Colonic mucosa (tissue), 4 donors: ENCODE measurements around the gene PKP1. TPM values are rescaled to one million over a fixed set of nuclear protein-coding genes. Genes with fewer than 3 reads are reported as not detected.
A peak's percentile ranks its signal among the peaks of the same experiment; 100 is the strongest.

Experiments used
- DNase-seq: peaks from one replicate; pipeline ENCODE4 v3.0.0-alpha.2; 2020
- H3K27ac ChIP-seq: fragments of 200-600 bp; one replicate; pipeline ENCODE4 v1.8.0; 2021
- H3K27me3 ChIP-seq: fragments of 200-600 bp; one replicate; pipeline ENCODE4 v1.8.0; 2021
- H3K36me3 ChIP-seq: fragments of 200-600 bp; one replicate; pipeline ENCODE4 v1.8.0; 2021
- H3K4me1 ChIP-seq: fragments of 200-600 bp; one replicate; pipeline ENCODE4 v1.8.0; 2021; ENCODE audit warnings: mild to moderate bottlenecking
- H3K4me3 ChIP-seq: fragments of 200-600 bp; one replicate; pipeline ENCODE4 v1.8.0; 2021
- H3K9ac ChIP-seq, 2 donors: one replicate each; pipeline ENCODE4 v1.7.0; 2013; ENCODE audit warnings: control low read depth in 2 of 2, low read depth in 2 of 2, low read length in 2 of 2
- H3K9me3 ChIP-seq: fragments of 200-600 bp; one replicate; pipeline ENCODE4 v1.8.0; 2021
- intact Hi-C: fragments of 100-400 bp; cut with DNase I; formaldehyde crosslinking; loops from one replicate; pipeline ENCODE4 v1.14.1; 2022
- total RNA-seq, 2 donors: library from RNA; stranded (reverse); fragmentation: NEBNext Ultra II Directional in 1 of 2; extraction: Animal tissue kit (Norgen Biotek cat#: 25700) in 1 of 2; gene quantifications; one replicate each; pipeline ENCODE4 v1.2.1, GENCODE V29; 2021
- TF ChIP-seq, protein P1 (sequence below): fragments of 200-600 bp; IDR thresholded peaks from one replicate; pipeline ENCODE4 v1.8.0; 2022; ENCODE audit warnings: antibody characterized with exemption, mild to moderate bottlenecking
- donor health status: healthy.
- donor health status: DM: no; HTN: no; CAD: no.
- donor health status: DM: no; HTN: no; CAD: no.

Gene PKP1
- total RNA-seq, 2 donors from 2014 or later = 0.54 to 0.74 TPM

DNA sequence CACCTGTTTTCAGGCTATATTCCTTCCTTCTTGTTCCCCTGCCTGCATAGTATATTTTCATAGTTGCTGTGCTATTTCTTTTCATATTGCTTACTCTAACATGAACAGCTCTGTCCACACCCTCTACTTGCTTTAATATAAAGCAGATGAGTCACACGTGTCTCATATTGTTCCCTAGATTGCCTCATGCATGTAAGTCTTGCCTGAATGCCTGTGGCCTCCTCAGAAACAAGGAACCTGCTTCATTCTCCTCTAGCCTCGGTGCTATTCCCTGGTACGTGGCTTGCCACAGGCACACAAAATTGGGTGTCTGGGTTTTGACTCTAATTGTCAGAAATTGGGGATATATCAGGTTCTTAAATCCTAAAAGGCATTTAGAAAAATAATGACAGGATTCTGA, 16.5 kb upstream of the PKP1 start:
- peak; percentile 16 for DNase-seq
- no peaks in the 10 kb centered on the region for H3K9me3 ChIP-seq
- TF ChIP-seq, protein P1, sequence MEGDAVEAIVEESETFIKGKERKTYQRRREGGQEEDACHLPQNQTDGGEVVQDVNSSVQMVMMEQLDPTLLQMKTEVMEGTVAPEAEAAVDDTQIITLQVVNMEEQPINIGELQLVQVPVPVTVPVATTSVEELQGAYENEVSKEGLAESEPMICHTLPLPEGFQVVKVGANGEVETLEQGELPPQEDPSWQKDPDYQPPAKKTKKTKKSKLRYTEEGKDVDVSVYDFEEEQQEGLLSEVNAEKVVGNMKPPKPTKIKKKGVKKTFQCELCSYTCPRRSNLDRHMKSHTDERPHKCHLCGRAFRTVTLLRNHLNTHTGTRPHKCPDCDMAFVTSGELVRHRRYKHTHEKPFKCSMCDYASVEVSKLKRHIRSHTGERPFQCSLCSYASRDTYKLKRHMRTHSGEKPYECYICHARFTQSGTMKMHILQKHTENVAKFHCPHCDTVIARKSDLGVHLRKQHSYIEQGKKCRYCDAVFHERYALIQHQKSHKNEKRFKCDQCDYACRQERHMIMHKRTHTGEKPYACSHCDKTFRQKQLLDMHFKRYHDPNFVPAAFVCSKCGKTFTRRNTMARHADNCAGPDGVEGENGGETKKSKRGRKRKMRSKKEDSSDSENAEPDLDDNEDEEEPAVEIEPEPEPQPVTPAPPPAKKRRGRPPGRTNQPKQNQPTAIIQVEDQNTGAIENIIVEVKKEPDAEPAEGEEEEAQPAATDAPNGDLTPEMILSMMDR = no peak
- no peaks in the 10 kb centered on the region for H3K4me1 ChIP-seq
- no peaks in the 10 kb centered on the region for H3K36me3 ChIP-seq
- H3K9ac ChIP-seq = no peak overlapping the region
- no peak overlapping the region for H3K4me3 ChIP-seq
- no peak overlapping the region for H3K27ac ChIP-seq
- no peaks in the 10 kb centered on the region for H3K27me3 ChIP-seq
- intact Hi-C loops = no loop called here

DNA sequence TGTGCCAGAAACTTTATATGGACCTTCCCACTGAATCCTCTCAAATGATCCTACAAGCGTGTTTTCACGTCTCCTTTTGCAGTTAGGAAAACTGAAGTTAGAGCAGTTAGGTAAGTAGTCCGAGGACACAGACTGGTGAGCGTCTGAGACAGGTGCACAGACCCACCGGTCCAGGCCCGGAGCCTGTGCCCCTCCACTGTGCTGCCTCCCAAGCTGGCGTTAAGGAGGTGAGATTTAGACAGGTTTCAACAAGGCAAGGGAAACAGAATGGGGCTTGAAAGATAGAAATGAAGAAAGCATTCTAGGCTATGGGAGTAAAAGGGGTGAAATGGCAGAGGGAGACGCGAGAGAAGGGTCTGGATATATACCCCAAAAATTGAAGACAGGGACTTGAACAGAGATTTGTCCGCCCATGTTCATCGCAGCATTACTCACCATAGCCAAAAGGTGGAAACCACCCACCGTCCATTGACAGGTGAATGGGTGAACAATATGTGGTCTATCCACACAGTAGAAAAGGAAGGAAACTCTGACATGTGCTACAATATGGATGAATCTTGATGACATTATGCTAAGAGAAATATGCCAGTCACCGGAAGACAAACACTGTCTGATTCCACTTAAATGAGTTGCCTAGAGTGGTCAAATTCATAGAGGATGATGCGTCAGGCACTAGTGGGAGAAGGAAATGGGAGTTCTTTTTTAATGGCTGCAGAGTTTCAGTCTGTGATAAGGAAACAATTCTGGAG, 15.7 kb upstream of the PKP1 start:
- no peak overlapping the region for H3K4me3 ChIP-seq
- H3K27me3 ChIP-seq = no peaks in the 10 kb centered on the region
- intact Hi-C loops = no loop called here
- H3K36me3 ChIP-seq = no peaks in the 10 kb centered on the region
- no peaks in the 10 kb centered on the region for H3K9me3 ChIP-seq
- H3K9ac ChIP-seq = no peak overlapping the region
- no peaks in the 10 kb centered on the region for H3K4me1 ChIP-seq
- TF ChIP-seq, protein P1 = no peak
- no peak overlapping the region for H3K27ac ChIP-seq
- peak; percentile 4 for DNase-seq

DNA sequence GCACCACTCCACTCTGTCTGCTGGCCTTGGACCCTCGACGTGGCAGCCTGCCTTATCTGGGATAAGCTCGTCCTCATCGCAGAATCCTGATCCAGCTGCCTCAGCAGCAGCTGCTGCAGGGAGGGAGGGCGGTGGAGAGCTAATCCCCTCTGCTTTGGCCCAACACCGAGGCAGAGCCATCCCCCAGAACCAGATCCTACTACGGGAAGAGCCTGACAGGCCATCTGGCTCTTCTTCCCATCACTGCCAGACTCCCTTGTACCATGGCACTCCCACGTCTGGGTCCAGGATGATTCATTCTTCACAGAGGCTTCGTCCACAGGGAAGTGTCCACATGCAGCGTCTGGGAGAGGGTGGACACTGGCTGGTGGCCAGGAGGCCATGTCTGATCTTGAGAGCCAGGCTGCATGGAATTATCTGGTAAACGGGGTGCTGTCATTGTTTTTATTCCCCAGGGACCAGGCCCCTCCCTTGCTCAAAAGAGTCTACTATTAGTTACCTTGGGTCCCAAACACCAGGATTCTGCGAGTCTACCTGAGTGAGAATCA, 14.6 kb upstream of the PKP1 start:
- Histone ChIP-seq H3K9me3 (no peaks in the 10 kb centered on the region), H3K27me3 (no peaks in the 10 kb centered on the region), H3K9ac (no peak overlapping the region), H3K27ac (no peak overlapping the region), H3K4me1 (no peaks in the 10 kb centered on the region), H3K36me3 (no peaks in the 10 kb centered on the region), H3K4me3 (no peak overlapping the region)
- TF ChIP-seq, protein P1 = no peak
- no peak for DNase-seq
- intact Hi-C loops = no loop called here

DNA sequence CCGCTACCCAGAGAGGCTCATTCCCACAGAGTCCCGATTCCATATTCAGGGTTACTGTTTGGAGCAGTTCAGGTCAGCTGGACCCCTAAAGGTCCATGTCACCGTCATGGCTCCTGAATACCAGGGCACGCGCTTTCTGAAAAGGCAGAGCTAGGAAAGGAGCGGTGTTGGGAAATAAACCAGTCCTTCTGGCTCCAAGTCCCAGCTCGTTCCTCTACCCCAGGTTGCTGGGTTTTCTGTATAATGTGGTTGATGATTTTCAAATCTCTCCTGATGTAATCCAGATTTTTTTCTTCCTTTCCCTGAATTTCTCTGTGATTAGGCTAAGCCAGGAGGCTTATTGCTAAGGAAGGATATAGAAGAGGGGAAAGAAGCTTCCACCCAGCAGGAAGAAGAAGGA, 14.0 kb upstream of the PKP1 start:
- no peaks in the 10 kb centered on the region for H3K36me3 ChIP-seq
- no peak overlapping the region for H3K4me3 ChIP-seq
- H3K27me3 ChIP-seq = no peaks in the 10 kb centered on the region
- intact Hi-C loops = no loop called here
- no peak overlapping the region for H3K9ac ChIP-seq
- TF ChIP-seq, protein P1 = no peak
- no peaks in the 10 kb centered on the region for H3K4me1 ChIP-seq
- DNase-seq = no peak
- H3K9me3 ChIP-seq = no peaks in the 10 kb centered on the region
- H3K27ac ChIP-seq = no peak overlapping the region

DNA sequence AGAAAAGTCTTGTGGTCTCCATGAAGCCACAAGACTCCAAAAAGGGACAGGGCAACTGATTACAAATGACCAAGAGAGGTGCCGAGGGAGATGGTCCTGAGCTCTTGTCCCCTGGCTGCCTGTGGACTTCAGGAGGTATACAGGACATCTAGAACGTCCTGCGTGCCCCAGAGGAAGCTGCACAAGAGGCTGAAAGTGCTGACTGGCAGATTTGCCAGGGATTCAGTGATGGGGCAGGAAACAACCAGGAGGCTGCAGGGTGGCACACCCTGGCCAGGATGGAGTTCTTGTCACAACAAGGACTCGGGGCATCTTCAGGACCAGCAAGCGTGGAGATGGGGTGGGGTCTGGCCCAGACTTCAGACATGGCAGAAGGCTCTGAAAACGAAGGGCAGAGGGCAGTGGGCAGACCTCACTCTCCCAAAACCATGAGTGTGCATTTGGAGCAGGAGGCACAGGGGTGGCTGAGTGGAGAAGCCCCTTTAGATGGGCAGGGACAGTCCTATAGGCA, 13.4 kb upstream of the PKP1 start:
- Histone ChIP-seq H3K27me3 (no peaks in the 10 kb centered on the region), H3K27ac (no peak overlapping the region), H3K9me3 (no peaks in the 10 kb centered on the region), H3K36me3 (no peaks in the 10 kb centered on the region), H3K4me3 (no peak overlapping the region), H3K9ac (no peak overlapping the region), H3K4me1 (no peaks in the 10 kb centered on the region)
- no peak for DNase-seq
- TF ChIP-seq, protein P1 = no peak
- intact Hi-C loops = no loop called here
